LNCAP (cell line): ENCODE data around the gene LUZP1.

Experiments used
- TF ChIP-seq, protein P1 (sequence below): fragments of 450-650 bp; IDR thresholded peaks from 2 replicates; pipeline ENCODE4 v1.5.1; 2017; ENCODE audit warnings: mild to moderate bottlenecking

The LUZP1 gene

DNA sequence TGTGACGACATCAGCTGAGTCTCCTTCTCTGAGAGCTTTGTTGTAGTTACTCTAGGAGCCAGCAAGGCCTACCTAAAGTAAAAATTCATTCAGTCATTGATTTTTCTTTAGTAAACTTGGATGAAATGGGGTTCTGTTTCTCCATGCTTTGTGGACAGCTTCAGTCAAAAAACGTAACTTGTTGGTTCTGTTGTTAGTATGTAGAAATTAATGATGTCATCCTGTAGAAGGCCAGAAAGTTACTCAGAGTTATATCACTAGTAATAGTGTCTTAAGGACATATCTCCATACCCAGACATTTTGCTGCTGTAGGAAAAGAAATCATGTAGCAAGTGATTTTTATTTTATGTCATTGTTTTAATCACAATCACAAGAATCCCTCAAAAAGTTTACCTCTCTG is 106.4 kb downstream of the LUZP1 start:
- TF ChIP-seq, protein P1, sequence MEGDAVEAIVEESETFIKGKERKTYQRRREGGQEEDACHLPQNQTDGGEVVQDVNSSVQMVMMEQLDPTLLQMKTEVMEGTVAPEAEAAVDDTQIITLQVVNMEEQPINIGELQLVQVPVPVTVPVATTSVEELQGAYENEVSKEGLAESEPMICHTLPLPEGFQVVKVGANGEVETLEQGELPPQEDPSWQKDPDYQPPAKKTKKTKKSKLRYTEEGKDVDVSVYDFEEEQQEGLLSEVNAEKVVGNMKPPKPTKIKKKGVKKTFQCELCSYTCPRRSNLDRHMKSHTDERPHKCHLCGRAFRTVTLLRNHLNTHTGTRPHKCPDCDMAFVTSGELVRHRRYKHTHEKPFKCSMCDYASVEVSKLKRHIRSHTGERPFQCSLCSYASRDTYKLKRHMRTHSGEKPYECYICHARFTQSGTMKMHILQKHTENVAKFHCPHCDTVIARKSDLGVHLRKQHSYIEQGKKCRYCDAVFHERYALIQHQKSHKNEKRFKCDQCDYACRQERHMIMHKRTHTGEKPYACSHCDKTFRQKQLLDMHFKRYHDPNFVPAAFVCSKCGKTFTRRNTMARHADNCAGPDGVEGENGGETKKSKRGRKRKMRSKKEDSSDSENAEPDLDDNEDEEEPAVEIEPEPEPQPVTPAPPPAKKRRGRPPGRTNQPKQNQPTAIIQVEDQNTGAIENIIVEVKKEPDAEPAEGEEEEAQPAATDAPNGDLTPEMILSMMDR, result no peak

DNA sequence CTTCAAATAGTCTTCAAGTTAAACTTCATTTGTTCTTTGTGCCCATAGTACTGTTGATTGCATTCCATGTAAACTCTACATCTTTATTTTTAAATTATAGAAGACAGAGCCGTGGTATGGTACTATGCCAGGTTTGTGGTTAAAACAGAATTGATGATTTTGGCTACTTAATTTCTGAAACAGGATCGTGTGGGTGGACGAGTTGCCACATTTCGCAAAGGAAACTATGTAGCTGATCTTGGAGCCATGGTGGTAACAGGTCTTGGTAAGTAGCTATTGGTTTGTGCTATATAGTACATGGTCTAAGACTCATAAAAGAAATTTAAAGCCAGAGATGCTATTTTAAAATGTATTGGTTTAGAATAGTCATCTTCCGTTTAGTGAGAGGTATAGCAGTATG is 111.4 kb downstream of the LUZP1 start:
- TF ChIP-seq, protein P1, result no peak

DNA sequence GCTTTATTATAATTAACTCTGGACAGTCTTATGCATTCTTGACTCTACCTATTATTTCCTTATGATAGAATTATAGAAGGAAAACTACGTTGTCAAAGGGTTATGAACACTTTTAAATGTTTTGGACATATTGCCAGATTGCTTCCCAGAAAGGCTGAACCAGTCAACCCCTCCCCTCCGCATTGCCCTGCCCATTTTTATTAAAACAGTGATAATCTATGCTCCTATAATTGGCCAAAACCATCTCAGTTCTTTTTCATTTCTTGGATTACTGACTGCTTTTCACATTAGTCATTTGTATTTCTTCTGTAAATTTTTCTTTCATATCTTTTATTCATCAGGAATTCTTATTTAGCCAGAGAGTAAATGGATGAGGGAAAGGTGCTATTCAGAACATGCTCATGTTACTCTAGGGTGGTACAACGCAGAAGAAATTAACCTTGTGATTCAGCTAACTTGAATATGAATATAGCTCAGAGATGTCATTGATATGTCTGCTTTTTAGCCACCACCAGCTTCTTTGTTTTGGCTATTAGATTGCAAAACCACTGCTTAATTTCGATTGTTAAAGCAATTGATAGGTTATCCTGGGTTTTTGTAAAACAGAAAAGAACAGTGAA is 117.3 kb downstream of the LUZP1 start:
- TF ChIP-seq, protein P1, result no peak

DNA sequence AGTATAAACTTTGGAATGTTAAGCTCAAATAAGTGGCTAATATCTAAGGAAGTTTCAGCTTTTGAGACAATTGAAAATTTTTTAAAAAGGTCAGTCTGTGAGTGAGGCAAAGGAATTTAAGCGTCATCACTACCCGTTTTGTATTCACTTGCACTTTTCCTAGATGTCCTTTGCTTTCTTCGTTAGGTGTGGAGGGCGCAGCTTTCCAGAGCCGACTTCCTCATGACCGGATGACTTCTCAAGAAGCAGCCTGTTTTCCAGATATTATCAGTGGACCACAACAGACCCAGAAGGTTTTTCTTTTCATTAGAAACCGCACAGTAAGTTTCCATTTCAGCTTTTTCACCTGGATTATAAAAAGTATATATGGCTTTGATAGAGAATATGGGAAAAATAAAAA is 118.5 kb downstream of the LUZP1 start:
- TF ChIP-seq, protein P1, result no peak

DNA sequence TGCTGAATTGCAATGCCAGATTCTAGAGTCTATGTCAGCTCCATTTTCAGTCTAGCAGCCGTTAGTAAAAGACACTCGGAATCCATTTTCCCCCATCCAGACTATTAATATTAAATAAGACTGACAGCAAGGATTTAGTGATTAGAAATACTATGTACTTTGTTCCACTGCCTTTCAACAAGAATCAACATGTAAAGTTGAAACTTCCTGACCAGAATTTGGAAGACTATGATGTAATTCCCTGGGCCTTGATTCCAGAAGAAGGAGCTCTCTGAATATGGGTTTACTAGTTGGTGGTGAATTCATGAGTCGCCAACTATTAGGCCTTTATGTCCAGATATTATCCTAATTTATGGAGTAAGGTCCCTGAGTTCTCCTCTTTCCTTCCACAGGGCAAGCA is 124.6 kb downstream of the LUZP1 start:
- TF ChIP-seq, protein P1, result no peak

DNA sequence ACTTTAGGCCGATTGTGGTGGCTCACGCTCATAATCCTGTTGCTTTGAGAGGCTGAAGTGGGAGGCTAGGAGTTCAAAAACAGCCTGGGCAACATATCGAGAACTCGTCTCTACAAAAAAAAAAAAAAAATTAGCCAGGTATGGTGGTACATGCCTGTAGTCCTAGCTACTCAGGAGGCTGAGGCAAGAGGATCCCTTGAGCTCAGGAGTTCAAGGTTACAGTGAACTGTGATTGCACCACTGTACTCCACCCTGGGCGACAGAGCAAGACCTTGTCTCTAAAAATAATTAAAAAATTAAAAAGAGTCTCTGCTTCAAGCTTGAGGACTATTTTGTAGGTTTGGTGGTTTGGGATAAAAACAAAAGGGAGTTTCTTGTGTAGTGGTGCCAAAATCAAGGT is 128.1 kb downstream of the LUZP1 start:
- TF ChIP-seq, protein P1, result no peak

DNA sequence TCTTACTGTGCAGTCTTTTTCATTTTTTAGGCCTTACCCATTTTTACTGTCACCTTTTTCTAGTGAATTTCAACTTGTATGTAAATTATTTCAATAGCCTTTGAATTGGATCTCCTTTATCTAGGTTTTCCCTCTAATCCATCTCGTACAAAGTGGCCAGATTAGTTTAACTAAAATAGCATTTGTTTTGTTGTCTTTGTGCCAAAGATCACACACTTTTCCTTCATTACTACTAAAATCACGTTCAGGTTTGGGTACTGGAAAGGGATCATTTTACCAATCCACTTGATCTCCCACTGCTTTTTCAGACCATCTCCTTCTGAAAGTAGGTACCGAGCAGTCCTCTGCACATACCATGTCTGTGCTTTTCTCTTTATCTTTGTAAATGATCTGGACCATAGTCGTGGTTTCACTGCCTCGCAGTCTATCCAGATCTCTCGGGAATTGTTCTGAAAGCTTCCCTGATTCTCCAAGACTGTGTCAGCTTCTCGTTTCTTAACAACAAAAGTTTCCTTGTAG is 129.3 kb downstream of the LUZP1 start:
- TF ChIP-seq, protein P1, result no peak
